NB4 (cell line): ENCODE results near the gene TC2N.

Source experiments
- DNase-seq: peaks from one replicate; pipeline ENCODE4 v3.0.0; 2010; ENCODE audit warnings: low read depth
- H3K4me3 ChIP-seq: one replicate; pipeline ENCODE4 v1.5.1; 2011; ENCODE audit warnings: mild to moderate bottlenecking, low read depth, low read length, moderate library complexity
- CTCF ChIP-seq: IDR thresholded peaks from one replicate; pipeline ENCODE4 v1.5.1; 2012; ENCODE audit warnings: low read depth, low read length
- MYC ChIP-seq: IDR thresholded peaks from 2 replicates; pipeline ENCODE4 v1.6.1; 2011; ENCODE audit warnings: low read depth, low read length
- POLR2A ChIP-seq: IDR thresholded peaks from 2 replicates; pipeline ENCODE4 v1.6.1; 2011; ENCODE audit warnings: mild to moderate bottlenecking; ENCODE audit not compliant: insufficient read length; ENCODE audit errors: extremely low read depth
- TF ChIP-seq, protein P1 (sequence below): IDR thresholded peaks from 2 replicates; pipeline ENCODE4 v1.6.1; 2011; ENCODE audit warnings: low read depth, low read length

The TC2N gene

GRCh38 chr14:91870001-91870400 is 2.7 kb upstream of the TC2N start:
- TF ChIP-seq CTCF (no peak), MYC (no peak), POLR2A (no peak)
- TF ChIP-seq, protein P1, sequence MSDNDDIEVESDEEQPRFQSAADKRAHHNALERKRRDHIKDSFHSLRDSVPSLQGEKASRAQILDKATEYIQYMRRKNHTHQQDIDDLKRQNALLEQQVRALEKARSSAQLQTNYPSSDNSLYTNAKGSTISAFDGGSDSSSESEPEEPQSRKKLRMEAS, result no peak
- DNase-seq, result no peak

GRCh38 chr14:91869556-91869955 is 2.2 kb upstream of the TC2N start:
- TF ChIP-seq, protein P1, result no peak
- TF ChIP-seq MYC (no peak), POLR2A (no peak), CTCF (no peak)
- H3K4me3 ChIP-seq, result no peak overlapping the region
- DNase-seq, result no peak

More at GRCh38 chr14:91870001-91870400, 2.7 kb upstream of the TC2N start:
- no peak overlapping the region for H3K4me3 ChIP-seq

DNA sequence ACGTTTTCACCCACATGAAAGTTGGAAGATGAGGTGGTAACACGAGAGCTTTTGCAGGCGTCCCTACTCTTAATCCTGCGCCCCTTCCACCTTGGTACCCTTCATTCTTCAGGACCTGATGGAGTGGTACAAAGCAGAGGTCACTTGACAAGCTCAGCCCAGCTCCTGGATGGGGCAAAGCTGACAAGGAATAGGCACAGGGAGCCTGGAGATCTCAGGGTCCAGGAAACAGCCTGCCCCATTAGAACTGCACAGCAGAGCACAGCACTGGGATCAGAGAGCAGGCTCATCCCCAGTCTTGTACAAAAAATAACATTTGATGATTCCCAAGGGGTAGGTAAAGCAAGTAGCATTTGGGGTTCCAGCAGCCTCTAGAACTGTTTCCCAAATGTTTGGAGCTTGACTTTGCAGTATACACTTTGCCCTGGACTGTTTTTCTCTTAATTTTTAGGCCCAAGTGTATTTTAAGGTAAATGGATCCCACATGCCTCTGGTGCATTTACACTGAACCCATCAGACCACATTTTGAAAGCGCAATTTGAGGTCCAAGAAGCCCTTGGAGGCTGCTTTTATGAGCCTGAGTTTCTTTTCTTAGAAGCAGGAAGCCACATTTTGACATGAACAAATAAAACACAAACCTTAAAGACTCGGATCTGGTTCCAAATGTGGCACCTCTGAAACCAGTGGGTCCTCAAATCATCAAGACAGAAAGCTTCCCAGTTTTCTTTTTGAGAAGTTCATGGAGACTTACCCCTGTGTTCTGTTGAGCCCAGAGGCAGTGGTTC is 633 bp downstream of the TC2N start:
- TF ChIP-seq MYC (no peak), POLR2A (no peak), CTCF (no peak)
- TF ChIP-seq, protein P1, result no peak
- no peak for DNase-seq
- no peak overlapping the region for H3K4me3 ChIP-seq

GRCh38 chr14:91866061-91866460 is 1.3 kb downstream of the TC2N start:
- DNase-seq, result no peak
- H3K4me3 ChIP-seq, result no peak overlapping the region
- TF ChIP-seq POLR2A, result no peak
- no peak for TF ChIP-seq MYC
- TF ChIP-seq CTCF, result no peak
- TF ChIP-seq, protein P1, result no peak

GRCh38 chr14:91862417-91862816 is 4.9 kb downstream of the TC2N start:
- no peak overlapping the region for H3K4me3 ChIP-seq
- no peak for DNase-seq
- TF ChIP-seq POLR2A (no peak), MYC (no peak), CTCF (no peak)
- TF ChIP-seq, protein P1, result no peak

- no peak for DNase-seq
- TF ChIP-seq MYC (no peak), CTCF (no peak), POLR2A (no peak)
- TF ChIP-seq, protein P1, result no peak
- H3K4me3 ChIP-seq, result no peak overlapping the region
Measured at GRCh38 chr14:91861091-91861490, 6.2 kb downstream of the TC2N start.
